Mesodermal cell (in vitro differentiated cells): ENCODE results near the gene TRMT2A.

Experiments
- H3K27ac ChIP-seq: 2 replicates; pipeline ENCODE4 v1.7.0; 2013; ENCODE audit warnings: mild to moderate bottlenecking, low read depth, low read length, moderate library complexity; ENCODE audit not compliant: severe bottlenecking
- H3K36me3 ChIP-seq: 2 replicates; pipeline ENCODE4 v1.7.1; 2013; ENCODE audit warnings: mild to moderate bottlenecking, low read length, moderate library complexity; ENCODE audit not compliant: control insufficient read depth, insufficient read depth
- H3K4me1 ChIP-seq: one replicate; pipeline ENCODE4 v1.7.1; 2013; ENCODE audit warnings: mild to moderate bottlenecking, low read length; ENCODE audit not compliant: insufficient read depth, control insufficient read depth, poor library complexity, severe bottlenecking
- H3K4me3 ChIP-seq: 2 replicates; pipeline ENCODE4 v1.7.0; 2013; ENCODE audit warnings: low read length, control low read depth, mild to moderate bottlenecking; ENCODE audit not compliant: insufficient read depth, poor library complexity, severe bottlenecking; ENCODE audit errors: extremely low read depth
- H3K9me3 ChIP-seq: 2 replicates; pipeline ENCODE4 v1.7.1; 2013; ENCODE audit warnings: mild to moderate bottlenecking, low read length, moderate library complexity; ENCODE audit not compliant: control insufficient read depth
- WGBS, 2 experiments: methylation state at CpG; one replicate each; pipeline ENCODE4 v1.1.5; 2013; ENCODE audit warnings: missing lambda C conversion rate in 2 of 2; ENCODE audit not compliant: insufficient coverage in 2 of 2; 5-methylcytosine and 5-hydroxymethylcytosine counted together

The TRMT2A gene

GRCh38 chr22:20140107-20140445 lies 23.1 kb upstream of the TRMT2A start:
- peaks cover 19% of the 10 kb centered on the region for H3K36me3 ChIP-seq
- peaks cover 8% of the 10 kb centered on the region for H3K4me1 ChIP-seq
- H3K9me3 ChIP-seq: no peaks in the 10 kb centered on the region
- 93 to 100% methylated on average over 8 to 9 of the region's 11 CpGs for WGBS, 2 experiments
- no peak overlapping the region for H3K4me3 ChIP-seq
- no peak overlapping the region for H3K27ac ChIP-seq

- no peak overlapping the region for H3K4me3 ChIP-seq
- WGBS, 2 experiments: 95 to 96% methylated on average over 34 to 36 of the region's 36 CpGs
- peaks cover 19% of the 10 kb centered on the region for H3K36me3 ChIP-seq
- H3K27ac ChIP-seq: no peak overlapping the region
- no peaks in the 10 kb centered on the region for H3K9me3 ChIP-seq
- peaks cover 8% of the 10 kb centered on the region for H3K4me1 ChIP-seq
Observed at GRCh38 chr22:20139391-20140106, 22.5 kb upstream of the TRMT2A start.

- Histone ChIP-seq H3K27ac (no peak overlapping the region), H3K4me3 (no peak overlapping the region)
- WGBS, 2 experiments: 95 to 96% methylated on average over 13 to 16 of the region's 16 CpGs
Observed at GRCh38 chr22:20138868-20139267, 21.8 kb upstream of the TRMT2A start.

GRCh38 chr22:20138417-20138738 lies 21.4 kb upstream of the TRMT2A start:
- Histone ChIP-seq H3K4me3 (no peak overlapping the region), H3K9me3 (no peaks in the 10 kb centered on the region), H3K4me1 (peaks cover 8% of the 10 kb centered on the region), H3K27ac (no peak overlapping the region), H3K36me3 (peaks cover 19% of the 10 kb centered on the region)
- 83 to 87% methylated on average over 1 to 4 of the region's 4 CpGs for WGBS, 2 experiments

More at GRCh38 chr22:20138868-20139267, 21.8 kb upstream of the TRMT2A start:
- H3K36me3 ChIP-seq: peaks cover 19% of the 10 kb centered on the region
- no peaks in the 10 kb centered on the region for H3K9me3 ChIP-seq
- H3K4me1 ChIP-seq: peaks cover 8% of the 10 kb centered on the region

GRCh38 chr22:20137671-20138416 lies 20.8 kb upstream of the TRMT2A start:
- no peak overlapping the region for H3K4me3 ChIP-seq
- no peak overlapping the region for H3K27ac ChIP-seq
- peaks cover 12% of the 10 kb centered on the region for H3K4me1 ChIP-seq
- no peaks in the 10 kb centered on the region for H3K9me3 ChIP-seq
- 86 to 92% methylated on average over 16 to 22 of the region's 26 CpGs for WGBS, 2 experiments
- peaks cover 18% of the 10 kb centered on the region for H3K36me3 ChIP-seq

- Histone ChIP-seq H3K27ac (no peak overlapping the region), H3K36me3 (peaks cover 13% of the 10 kb centered on the region), H3K4me3 (no peak overlapping the region), H3K9me3 (no peaks in the 10 kb centered on the region), H3K4me1 (peaks cover 12% of the 10 kb centered on the region)
- 93 to 94% methylated on average over 13 of the region's 13 CpGs for WGBS, 2 experiments
Observed at GRCh38 chr22:20137113-20137512, 20.1 kb upstream of the TRMT2A start.

- no peak overlapping the region for H3K27ac ChIP-seq
- H3K4me3 ChIP-seq: no peak overlapping the region
- peaks cover 7% of the 10 kb centered on the region for H3K4me1 ChIP-seq
- WGBS, 2 experiments: 94 to 97% methylated on average over 5 of the region's 5 CpGs
- H3K9me3 ChIP-seq: no peaks in the 10 kb centered on the region
- H3K36me3 ChIP-seq: peaks cover 13% of the 10 kb centered on the region
Observed at GRCh38 chr22:20136603-20136873, 19.5 kb upstream of the TRMT2A start.

- 93 to 95% methylated on average over 19 to 21 of the region's 25 CpGs for WGBS, 2 experiments
- H3K27ac ChIP-seq: no peak overlapping the region
- H3K9me3 ChIP-seq: no peaks in the 10 kb centered on the region
Observed at GRCh38 chr22:20135806-20136602, 19.0 kb upstream of the TRMT2A start.

GRCh38 chr22:20135265-20135664 lies 18.2 kb upstream of the TRMT2A start:
- no peaks in the 10 kb centered on the region for H3K9me3 ChIP-seq
- H3K4me3 ChIP-seq: no peak overlapping the region
- no peak overlapping the region for H3K27ac ChIP-seq
- H3K36me3 ChIP-seq: peaks cover 13% of the 10 kb centered on the region
- WGBS, 2 experiments: 80 to 95% methylated on average over 2 to 4 of the region's 4 CpGs
- peaks cover 7% of the 10 kb centered on the region for H3K4me1 ChIP-seq

More at GRCh38 chr22:20135806-20136602, 19.0 kb upstream of the TRMT2A start:
- Histone ChIP-seq H3K4me3 (no peak overlapping the region), H3K36me3 (peaks cover 13% of the 10 kb centered on the region), H3K4me1 (peaks cover 7% of the 10 kb centered on the region)

GRCh38 chr22:20133930-20134549 lies 17.0 kb upstream of the TRMT2A start:
- Histone ChIP-seq H3K27ac (no peak overlapping the region), H3K9me3 (no peaks in the 10 kb centered on the region)
- 95% methylated on average over 10 to 12 of the region's 12 CpGs for WGBS, 2 experiments

More at GRCh38 chr22:20133930-20134549, 17.0 kb upstream of the TRMT2A start:
- Histone ChIP-seq H3K36me3 (peaks cover under 1% of the 10 kb centered on the region), H3K4me1 (peaks cover 7% of the 10 kb centered on the region), H3K4me3 (no peak overlapping the region)
